HEK293 (cell line): ENCODE data around the gene P2RY2.

ENCODE experiments used
- CTCF ChIA-PET: fragments of 350-600 bp; formaldehyde crosslinking; extraction: SDS; loops from one replicate; lab custom pipeline; 2021; ENCODE audit warnings: antibody characterized with exemption; lab: Yijun Ruan, JAX
- POLR2A ChIA-PET: fragments of 300-600 bp; formaldehyde crosslinking; extraction: SDS; loops from one replicate; lab custom pipeline; 2020; ENCODE audit warnings: antibody characterized with exemption, inconsistent platforms; lab: Yijun Ruan, JAX
- H3K27ac ChIP-seq: fragments of 200-500 bp; sonication (Bioruptor generic); 2 replicates; pipeline ENCODE4 v1.5.1; 2014; ENCODE audit warnings: low read depth, low read length, control low read depth, inconsistent platforms; ENCODE audit errors: extremely low read depth
- H3K36me3 ChIP-seq, 2 experiments: fragments of 200-500 bp in 1 of 2; sonication (Bioruptor generic) in 1 of 2; 1 replicate in 1 of 2; 2 replicates in 1 of 2; pipeline ENCODE4 v1.5.1; 2014 to 2017; ENCODE audit warnings: inconsistent platforms in 2 of 2, low read length in 2 of 2; ENCODE audit not compliant: control insufficient read depth in 2 of 2, insufficient read depth in 1 of 2
- H3K4me1 ChIP-seq: fragments of 200-500 bp; sonication (Bioruptor generic); 2 replicates; pipeline ENCODE4 v1.5.1; 2014; ENCODE audit warnings: mild to moderate bottlenecking, low read length, inconsistent platforms; ENCODE audit not compliant: control insufficient read depth, insufficient read depth
- H3K4me3 ChIP-seq: 2 replicates; pipeline ENCODE4 v1.5.1; 2011; ENCODE audit warnings: low read depth, mild to moderate bottlenecking, control low read depth, low read length, moderate library complexity
- H3K9me3 ChIP-seq: fragments of 200-500 bp; sonication (Bioruptor generic); 2 replicates; pipeline ENCODE4 v1.5.1; 2014; ENCODE audit warnings: low read depth, low read length, inconsistent platforms; ENCODE audit not compliant: control insufficient read depth, insufficient read depth
- HOXA7 ChIP-seq: sonication (generic); formaldehyde crosslinking; IDR thresholded peaks from 2 replicates; pipeline ENCODE4 v1.8.1; 2022; ENCODE audit warnings: missing genetic modification reagents, borderline replicate concordance
- WT1 ChIP-seq: fragments of 450-650 bp; formaldehyde crosslinking; IDR thresholded peaks from 2 replicates; pipeline ENCODE4 v1.5.1; 2016; ENCODE audit warnings: missing biosample characterization, missing genetic modification characterization
- ZFP3 ChIP-seq: fragments of 450-650 bp; formaldehyde crosslinking; IDR thresholded peaks from 2 replicates; pipeline ENCODE4 v1.5.1; 2016; ENCODE audit warnings: low read depth, missing biosample characterization, missing genetic modification characterization
- ZNF184 ChIP-seq: fragments of 450-650 bp; IDR thresholded peaks from 2 replicates; pipeline ENCODE4 v1.5.1; 2018; ENCODE audit warnings: missing biosample characterization, mild to moderate bottlenecking, missing genetic modification characterization
- ZNF248 ChIP-seq: fragments of 450-650 bp; formaldehyde crosslinking; IDR thresholded peaks from 2 replicates; pipeline ENCODE4 v1.5.1; 2017; ENCODE audit warnings: missing biosample characterization, missing genetic modification characterization
- ZNF302 ChIP-seq: fragments of 450-650 bp; formaldehyde crosslinking; IDR thresholded peaks from 2 replicates; pipeline ENCODE4 v1.5.1; 2016; ENCODE audit warnings: missing biosample characterization, missing genetic modification characterization, low read depth
- ZNF335 ChIP-seq: fragments of 450-650 bp; formaldehyde crosslinking; conservative IDR thresholded peaks from 2 replicates; pipeline ENCODE4 v1.5.1; 2016; ENCODE audit warnings: missing biosample characterization, missing genetic modification characterization
- ZNF350 ChIP-seq: fragments of 450-650 bp; formaldehyde crosslinking; IDR thresholded peaks from 2 replicates; pipeline ENCODE4 v1.5.0; 2017; ENCODE audit warnings: missing biosample characterization, mild to moderate bottlenecking, missing genetic modification characterization
- ZNF391 ChIP-seq: fragments of 450-650 bp; formaldehyde crosslinking; IDR thresholded peaks from 2 replicates; pipeline ENCODE4 v1.5.1; 2016; ENCODE audit warnings: low read depth, missing biosample characterization, missing genetic modification characterization, borderline replicate concordance
- TF ChIP-seq, protein P1 (sequence below): fragments of 450-650 bp; formaldehyde crosslinking; conservative IDR thresholded peaks from 2 replicates; pipeline ENCODE4 v1.5.1; 2016; ENCODE audit warnings: low read depth, missing biosample characterization, missing genetic modification characterization
- TF ChIP-seq, protein P2 (sequence below): fragments of 450-650 bp; formaldehyde crosslinking; IDR thresholded peaks from 2 replicates; pipeline ENCODE4 v1.5.1; 2016; ENCODE audit warnings: missing biosample characterization, missing genetic modification characterization
- TF ChIP-seq, protein P3 (sequence below): fragments of 450-650 bp; formaldehyde crosslinking; IDR thresholded peaks from 2 replicates; pipeline ENCODE4 v1.5.1; 2016; ENCODE audit warnings: missing biosample characterization, missing genetic modification characterization
- TF ChIP-seq, protein P4 (sequence below): fragments of 450-650 bp; formaldehyde crosslinking; IDR thresholded peaks from 2 replicates; pipeline ENCODE4 v1.5.1; 2016; ENCODE audit warnings: missing biosample characterization, missing genetic modification characterization, borderline replicate concordance
- TF ChIP-seq, protein P5 (sequence below): fragments of 450-650 bp; formaldehyde crosslinking; IDR thresholded peaks from 2 replicates; pipeline ENCODE4 v1.5.1; 2016; ENCODE audit warnings: missing biosample characterization, missing genetic modification characterization
- TF ChIP-seq, protein P6 (sequence below): fragments of 450-650 bp; formaldehyde crosslinking; IDR thresholded peaks from 2 replicates; pipeline ENCODE4 v1.5.1; 2016; ENCODE audit warnings: missing biosample characterization, missing genetic modification characterization

The P2RY2 gene

DNA sequence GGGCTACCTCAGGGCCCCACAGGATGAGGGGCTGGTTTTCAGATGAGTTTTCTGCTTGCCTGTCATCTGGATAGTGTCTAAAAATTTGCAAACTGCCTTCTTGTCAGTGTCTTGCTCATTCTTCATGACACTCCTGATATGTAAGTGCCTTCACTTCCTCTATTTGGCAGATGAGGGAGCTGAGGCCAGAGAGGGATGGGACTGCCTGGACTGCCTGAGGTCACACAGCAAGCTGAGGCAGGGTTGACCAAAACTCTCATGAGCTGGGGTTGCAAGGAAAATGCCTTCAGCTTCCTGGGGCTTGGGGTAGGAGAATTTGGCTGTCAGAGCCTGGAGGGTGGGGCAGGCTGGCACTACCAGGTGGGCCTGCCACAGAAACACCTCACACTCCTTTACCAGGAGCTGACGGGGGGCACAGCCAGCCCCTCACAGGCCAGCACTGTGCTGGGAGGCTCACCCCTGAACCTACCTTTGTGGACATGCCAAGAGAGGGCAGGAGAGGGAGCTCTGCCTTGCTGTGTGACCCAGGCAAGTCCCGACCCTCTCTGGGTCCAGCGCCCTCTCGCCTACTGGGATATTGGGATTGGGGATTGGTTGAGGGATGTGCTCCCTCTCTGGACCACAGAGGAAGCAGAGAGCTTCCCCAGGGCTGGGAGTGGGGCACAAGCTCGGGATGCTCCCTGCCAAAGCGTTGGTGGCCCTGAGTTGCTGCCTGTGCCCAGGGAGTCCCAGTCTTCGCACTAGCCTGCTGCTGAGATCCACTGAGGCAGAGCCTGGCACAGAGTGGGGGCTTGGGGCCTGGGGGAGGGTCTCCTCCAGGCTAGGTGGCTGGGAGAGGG is 52.2 kb downstream of the P2RY2 start:
- H3K36me3 ChIP-seq, result no peaks in the 10 kb centered on the region
- ChIA-PET CTCF (interaction anchor here (1.0 to 5.7 kb wide), 2 partner anchors 20 to 25 kb away, joined by 4 to 25 read pairs; no protein-coding TSS in a partner anchor), POLR2A (no interaction called here)
- no peaks in the 10 kb centered on the region for H3K4me1 ChIP-seq
- no peak for TF ChIP-seq ZFP3
- TF ChIP-seq, protein P1, sequence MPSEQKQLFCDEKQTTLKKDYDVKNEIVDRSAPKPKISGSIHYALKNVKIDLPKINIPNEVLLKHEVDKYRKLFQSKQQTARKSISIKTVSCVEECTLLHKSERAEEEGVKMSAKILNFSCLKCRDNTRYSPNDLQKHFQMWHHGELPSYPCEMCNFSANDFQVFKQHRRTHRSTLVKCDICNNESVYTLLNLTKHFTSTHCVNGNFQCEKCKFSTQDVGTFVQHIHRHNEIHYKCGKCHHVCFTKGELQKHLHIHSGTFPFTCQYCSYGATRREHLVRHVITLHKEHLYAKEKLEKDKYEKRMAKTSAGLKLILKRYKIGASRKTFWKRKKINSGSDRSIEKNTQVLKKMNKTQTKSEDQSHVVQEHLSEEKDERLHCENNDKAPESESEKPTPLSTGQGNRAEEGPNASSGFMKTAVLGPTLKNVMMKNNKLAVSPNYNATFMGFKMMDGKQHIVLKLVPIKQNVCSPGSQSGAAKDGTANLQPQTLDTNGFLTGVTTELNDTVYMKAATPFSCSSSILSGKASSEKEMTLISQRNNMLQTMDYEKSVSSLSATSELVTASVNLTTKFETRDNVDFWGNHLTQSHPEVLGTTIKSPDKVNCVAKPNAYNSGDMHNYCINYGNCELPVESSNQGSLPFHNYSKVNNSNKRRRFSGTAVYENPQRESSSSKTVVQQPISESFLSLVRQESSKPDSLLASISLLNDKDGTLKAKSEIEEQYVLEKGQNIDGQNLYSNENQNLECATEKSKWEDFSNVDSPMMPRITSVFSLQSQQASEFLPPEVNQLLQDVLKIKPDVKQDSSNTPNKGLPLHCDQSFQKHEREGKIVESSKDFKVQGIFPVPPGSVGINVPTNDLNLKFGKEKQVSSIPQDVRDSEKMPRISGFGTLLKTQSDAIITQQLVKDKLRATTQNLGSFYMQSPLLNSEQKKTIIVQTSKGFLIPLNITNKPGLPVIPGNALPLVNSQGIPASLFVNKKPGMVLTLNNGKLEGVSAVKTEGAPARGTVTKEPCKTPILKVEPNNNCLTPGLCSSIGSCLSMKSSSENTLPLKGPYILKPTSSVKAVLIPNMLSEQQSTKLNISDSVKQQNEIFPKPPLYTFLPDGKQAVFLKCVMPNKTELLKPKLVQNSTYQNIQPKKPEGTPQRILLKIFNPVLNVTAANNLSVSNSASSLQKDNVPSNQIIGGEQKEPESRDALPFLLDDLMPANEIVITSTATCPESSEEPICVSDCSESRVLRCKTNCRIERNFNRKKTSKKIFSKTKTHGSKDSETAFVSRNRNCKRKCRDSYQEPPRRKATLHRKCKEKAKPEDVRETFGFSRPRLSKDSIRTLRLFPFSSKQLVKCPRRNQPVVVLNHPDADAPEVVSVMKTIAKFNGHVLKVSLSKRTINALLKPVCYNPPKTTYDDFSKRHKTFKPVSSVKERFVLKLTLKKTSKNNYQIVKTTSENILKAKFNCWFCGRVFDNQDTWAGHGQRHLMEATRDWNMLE (tag by site-specific recombination), result no peak
- no peak for TF ChIP-seq ZNF391 (tag by site-specific recombination)
- no peak for TF ChIP-seq ZNF184
- TF ChIP-seq, protein P2, sequence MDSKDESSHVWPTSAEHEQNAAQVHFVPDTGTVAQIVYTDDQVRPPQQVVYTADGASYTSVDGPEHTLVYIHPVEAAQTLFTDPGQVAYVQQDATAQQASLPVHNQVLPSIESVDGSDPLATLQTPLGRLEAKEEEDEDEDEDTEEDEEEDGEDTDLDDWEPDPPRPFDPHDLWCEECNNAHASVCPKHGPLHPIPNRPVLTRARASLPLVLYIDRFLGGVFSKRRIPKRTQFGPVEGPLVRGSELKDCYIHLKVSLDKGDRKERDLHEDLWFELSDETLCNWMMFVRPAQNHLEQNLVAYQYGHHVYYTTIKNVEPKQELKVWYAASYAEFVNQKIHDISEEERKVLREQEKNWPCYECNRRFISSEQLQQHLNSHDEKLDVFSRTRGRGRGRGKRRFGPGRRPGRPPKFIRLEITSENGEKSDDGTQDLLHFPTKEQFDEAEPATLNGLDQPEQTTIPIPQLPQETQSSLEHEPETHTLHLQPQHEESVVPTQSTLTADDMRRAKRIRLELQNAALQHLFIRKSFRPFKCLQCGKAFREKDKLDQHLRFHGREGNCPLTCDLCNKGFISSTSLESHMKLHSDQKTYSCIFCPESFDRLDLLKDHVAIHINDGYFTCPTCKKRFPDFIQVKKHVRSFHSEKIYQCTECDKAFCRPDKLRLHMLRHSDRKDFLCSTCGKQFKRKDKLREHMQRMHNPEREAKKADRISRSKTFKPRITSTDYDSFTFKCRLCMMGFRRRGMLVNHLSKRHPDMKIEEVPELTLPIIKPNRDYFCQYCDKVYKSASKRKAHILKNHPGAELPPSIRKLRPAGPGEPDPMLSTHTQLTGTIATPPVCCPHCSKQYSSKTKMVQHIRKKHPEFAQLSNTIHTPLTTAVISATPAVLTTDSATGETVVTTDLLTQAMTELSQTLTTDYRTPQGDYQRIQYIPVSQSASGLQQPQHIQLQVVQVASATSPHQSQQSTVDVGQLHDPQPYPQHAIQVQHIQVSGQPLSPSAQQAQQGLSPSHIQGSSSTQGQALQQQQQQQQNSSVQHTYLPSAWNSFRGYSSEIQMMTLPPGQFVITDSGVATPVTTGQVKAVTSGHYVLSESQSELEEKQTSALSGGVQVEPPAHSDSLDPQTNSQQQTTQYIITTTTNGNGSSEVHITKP (tag by site-specific recombination), result no peak
- TF ChIP-seq WT1 (tag by site-specific recombination), result no peak
- TF ChIP-seq ZNF335 (tag by site-specific recombination), result no peak
- TF ChIP-seq, protein P3, sequence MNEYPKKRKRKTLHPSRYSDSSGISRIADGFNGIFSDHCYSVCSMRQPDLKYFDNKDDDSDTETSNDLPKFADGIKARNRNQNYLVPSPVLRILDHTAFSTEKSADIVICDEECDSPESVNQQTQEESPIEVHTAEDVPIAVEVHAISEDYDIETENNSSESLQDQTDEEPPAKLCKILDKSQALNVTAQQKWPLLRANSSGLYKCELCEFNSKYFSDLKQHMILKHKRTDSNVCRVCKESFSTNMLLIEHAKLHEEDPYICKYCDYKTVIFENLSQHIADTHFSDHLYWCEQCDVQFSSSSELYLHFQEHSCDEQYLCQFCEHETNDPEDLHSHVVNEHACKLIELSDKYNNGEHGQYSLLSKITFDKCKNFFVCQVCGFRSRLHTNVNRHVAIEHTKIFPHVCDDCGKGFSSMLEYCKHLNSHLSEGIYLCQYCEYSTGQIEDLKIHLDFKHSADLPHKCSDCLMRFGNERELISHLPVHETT, result no peak
- H3K27ac ChIP-seq, result no peak overlapping the region
- H3K4me3 ChIP-seq, result no peak overlapping the region
- H3K9me3 ChIP-seq, result no peaks in the 10 kb centered on the region

DNA sequence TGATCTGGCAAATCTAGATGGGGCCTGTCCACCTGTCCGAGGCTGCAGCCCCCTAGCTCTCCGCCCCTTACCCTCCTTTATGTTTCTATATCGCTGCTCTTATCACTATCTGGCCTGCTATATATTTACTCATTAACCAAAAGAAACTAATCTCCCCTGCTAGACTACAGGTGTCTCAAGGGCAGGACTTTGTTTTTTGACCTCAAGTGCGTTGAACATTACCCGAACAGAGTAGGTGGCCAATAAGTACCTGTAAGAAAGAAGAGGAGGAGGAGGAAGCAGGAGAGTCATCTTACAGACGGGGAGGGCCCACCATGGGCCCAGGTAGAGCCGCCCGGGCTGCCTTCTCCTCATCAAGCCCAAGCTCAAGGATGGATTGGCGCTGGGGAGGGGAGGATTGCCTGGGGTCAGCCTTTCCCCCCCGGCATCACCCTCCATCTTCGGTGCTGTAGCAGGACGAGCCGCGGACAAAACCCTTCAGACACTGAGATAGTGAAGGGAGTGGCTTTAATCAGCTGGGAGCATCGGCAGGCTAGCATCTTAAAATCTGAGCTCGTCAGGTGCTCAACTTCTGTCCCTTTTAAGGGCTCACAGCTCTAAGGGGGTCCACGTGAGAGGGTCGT is 52.9 kb downstream of the P2RY2 start:
- POLR2A ChIA-PET, result no interaction called here
- Histone ChIP-seq H3K4me3 (no peak overlapping the region), H3K27ac (no peak overlapping the region), H3K9me3 (no peaks in the 10 kb centered on the region), H3K4me1 (no peaks in the 10 kb centered on the region), H3K36me3 (no peaks in the 10 kb centered on the region)
- CTCF ChIA-PET, result interaction anchor here (5.7 kb wide), 1 partner anchor 19 kb away, joined by 25 read pairs; no protein-coding TSS in a partner anchor
- TF ChIP-seq, protein P4, sequence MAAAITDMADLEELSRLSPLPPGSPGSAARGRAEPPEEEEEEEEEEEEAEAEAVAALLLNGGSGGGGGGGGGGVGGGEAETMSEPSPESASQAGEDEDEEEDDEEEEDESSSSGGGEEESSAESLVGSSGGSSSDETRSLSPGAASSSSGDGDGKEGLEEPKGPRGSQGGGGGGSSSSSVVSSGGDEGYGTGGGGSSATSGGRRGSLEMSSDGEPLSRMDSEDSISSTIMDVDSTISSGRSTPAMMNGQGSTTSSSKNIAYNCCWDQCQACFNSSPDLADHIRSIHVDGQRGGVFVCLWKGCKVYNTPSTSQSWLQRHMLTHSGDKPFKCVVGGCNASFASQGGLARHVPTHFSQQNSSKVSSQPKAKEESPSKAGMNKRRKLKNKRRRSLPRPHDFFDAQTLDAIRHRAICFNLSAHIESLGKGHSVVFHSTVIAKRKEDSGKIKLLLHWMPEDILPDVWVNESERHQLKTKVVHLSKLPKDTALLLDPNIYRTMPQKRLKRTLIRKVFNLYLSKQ (tag by site-specific recombination), result no peak
- TF ChIP-seq ZNF350 (tag by site-specific recombination), result no peak
- no peak for TF ChIP-seq ZNF302 (tag by site-specific recombination)
- TF ChIP-seq, protein P5, sequence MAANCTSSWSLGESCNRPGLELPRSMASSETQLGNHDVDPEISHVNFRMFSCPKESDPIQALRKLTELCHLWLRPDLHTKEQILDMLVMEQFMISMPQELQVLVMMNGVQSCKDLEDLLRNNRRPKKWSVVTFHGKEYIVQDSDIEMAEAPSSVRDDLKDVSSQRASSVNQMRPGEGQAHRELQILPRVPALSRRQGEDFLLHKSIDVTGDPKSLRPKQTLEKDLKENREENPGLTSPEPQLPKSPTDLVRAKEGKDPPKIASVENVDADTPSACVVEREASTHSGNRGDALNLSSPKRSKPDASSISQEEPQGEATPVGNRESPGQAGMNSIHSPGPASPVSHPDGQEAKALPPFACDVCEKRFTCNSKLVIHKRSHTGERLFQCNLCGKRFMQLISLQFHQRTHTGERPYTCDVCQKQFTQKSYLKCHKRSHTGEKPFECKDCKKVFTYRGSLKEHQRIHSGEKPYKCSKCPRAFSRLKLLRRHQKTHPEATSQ, result no peak
- TF ChIP-seq ZNF248, result no peak
- TF ChIP-seq, protein P6, sequence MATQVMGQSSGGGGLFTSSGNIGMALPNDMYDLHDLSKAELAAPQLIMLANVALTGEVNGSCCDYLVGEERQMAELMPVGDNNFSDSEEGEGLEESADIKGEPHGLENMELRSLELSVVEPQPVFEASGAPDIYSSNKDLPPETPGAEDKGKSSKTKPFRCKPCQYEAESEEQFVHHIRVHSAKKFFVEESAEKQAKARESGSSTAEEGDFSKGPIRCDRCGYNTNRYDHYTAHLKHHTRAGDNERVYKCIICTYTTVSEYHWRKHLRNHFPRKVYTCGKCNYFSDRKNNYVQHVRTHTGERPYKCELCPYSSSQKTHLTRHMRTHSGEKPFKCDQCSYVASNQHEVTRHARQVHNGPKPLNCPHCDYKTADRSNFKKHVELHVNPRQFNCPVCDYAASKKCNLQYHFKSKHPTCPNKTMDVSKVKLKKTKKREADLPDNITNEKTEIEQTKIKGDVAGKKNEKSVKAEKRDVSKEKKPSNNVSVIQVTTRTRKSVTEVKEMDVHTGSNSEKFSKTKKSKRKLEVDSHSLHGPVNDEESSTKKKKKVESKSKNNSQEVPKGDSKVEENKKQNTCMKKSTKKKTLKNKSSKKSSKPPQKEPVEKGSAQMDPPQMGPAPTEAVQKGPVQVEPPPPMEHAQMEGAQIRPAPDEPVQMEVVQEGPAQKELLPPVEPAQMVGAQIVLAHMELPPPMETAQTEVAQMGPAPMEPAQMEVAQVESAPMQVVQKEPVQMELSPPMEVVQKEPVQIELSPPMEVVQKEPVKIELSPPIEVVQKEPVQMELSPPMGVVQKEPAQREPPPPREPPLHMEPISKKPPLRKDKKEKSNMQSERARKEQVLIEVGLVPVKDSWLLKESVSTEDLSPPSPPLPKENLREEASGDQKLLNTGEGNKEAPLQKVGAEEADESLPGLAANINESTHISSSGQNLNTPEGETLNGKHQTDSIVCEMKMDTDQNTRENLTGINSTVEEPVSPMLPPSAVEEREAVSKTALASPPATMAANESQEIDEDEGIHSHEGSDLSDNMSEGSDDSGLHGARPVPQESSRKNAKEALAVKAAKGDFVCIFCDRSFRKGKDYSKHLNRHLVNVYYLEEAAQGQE (tag by site-specific recombination), result no peak
- TF ChIP-seq HOXA7 (CRISPR knock-in tag), result no peak
